ENCODE data around the gene ATF2.

ATF2 gene

DNA sequence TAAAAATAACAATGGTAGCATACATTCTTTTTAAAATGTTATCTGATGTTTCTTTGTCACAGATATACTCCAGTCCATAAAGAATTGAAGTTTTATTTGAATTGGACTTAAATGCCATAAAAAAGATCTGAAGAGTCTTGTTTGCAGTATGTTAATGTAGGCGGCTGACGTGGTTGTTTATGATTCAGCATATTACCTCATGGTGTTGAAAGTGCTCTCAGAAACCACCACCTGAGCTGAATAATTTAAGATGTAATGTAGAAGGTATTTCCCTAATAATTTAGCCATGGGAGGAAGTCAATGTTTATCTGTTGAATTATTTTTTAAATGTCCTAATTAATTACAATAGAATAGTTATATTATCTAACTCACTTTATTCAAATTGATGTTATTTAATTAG, 104.3 kb downstream of the ATF2 start:
- TF ChIP-seq, protein P1, sequence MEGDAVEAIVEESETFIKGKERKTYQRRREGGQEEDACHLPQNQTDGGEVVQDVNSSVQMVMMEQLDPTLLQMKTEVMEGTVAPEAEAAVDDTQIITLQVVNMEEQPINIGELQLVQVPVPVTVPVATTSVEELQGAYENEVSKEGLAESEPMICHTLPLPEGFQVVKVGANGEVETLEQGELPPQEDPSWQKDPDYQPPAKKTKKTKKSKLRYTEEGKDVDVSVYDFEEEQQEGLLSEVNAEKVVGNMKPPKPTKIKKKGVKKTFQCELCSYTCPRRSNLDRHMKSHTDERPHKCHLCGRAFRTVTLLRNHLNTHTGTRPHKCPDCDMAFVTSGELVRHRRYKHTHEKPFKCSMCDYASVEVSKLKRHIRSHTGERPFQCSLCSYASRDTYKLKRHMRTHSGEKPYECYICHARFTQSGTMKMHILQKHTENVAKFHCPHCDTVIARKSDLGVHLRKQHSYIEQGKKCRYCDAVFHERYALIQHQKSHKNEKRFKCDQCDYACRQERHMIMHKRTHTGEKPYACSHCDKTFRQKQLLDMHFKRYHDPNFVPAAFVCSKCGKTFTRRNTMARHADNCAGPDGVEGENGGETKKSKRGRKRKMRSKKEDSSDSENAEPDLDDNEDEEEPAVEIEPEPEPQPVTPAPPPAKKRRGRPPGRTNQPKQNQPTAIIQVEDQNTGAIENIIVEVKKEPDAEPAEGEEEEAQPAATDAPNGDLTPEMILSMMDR (conservative IDR thresholded peaks at IDR 0.05; ENCODE audit: low read depth, low read length): no peak
- Histone ChIP-seq H3K9ac (no peak overlapping the region), H3K36me3 (ENCODE audit: insufficient read depth) (no peaks in the 10 kb centered on the region), H3K4me2 (no peak overlapping the region), H3K79me2 (ENCODE audit: insufficient read depth, low read depth) (no peaks in the 10 kb centered on the region), H2AFZ (ENCODE audit: low read depth) (no peak overlapping the region), H3K4me3 (IDR thresholded peaks at IDR 0.05; ENCODE audit: insufficient read depth, low read depth, low read length) (no peak overlapping the region), H3K27ac (no peak overlapping the region), H3K27me3 (ENCODE audit: insufficient read depth, low read depth) (no peaks in the 10 kb centered on the region), H3K4me1 (ENCODE audit: low read depth, poor library complexity, severe bottlenecking) (no peaks in the 10 kb centered on the region), H4K20me1 (ENCODE audit: insufficient read depth) (no peaks in the 10 kb centered on the region)

DNA sequence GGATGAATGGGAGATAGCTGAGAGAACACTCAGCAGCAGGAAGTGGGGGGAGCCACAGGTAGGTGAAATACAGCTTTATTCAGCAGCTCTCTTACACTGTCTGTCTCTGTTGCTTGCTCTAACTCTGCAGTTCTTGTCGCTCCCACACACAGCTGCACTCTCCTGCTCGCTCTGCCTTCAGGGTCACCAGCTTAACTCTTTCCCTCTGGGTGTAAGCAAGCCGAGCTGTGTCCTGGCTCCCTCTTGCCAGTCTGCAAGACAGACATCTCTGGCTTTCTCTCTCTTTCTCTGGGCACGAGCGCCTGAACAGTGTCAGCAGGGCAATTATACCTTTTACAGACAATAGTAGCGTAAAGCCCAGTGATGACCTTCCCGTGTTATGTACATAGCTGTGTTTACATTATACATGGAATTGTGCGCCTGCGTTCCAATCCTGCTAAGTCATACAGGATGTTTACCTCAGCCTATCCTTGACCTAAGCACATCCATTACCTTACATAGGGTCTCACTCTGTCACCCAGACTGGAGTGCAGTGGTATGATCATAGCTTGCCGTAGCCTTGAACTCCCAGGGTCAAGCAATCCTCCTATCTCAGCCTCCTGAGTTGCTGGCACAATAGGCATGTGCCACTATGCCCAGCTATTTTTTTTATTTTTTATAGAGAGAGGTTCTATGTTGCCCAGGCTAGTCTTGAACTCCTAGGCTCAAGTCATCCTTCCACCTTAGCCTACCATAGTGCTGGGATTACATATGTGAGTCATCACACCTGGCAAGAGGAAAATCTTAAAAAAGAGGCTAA, 105.0 kb downstream of the ATF2 start:
- Histone ChIP-seq H3K9ac (no peak overlapping the region), H4K20me1 (ENCODE audit: insufficient read depth) (no peaks in the 10 kb centered on the region)

DNA sequence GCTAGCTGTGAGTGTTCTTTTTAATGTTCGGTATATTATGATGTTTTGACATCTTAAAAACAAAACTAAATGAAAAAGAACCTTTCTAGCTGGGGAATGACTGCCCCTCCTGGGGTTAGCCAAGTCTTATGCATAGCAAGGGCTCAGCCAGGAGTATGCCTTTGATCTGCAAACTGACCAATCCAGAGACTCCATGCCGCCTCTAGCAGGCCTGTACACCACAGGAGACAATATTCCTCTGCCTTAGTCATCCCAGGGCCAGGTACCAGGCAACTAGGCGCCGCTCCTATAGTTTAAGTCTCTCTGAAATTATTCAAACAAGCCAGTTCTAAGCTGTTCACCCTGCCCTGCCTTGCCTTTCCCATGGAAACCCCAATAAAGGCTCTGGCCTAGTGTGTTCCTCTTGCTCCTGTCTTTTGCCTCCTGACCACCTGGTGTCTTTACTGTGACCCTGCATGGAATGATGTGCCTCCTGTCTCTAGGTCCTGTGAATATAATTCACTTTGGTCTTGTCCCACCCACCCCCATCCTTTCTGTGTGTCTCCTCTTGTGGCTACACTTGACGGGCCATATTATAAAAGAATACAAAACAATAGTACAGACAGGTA, 110.8 kb downstream of the ATF2 start:
- no peaks in the 10 kb centered on the region for H3K4me1 ChIP-seq (ENCODE audit: low read depth, poor library complexity, severe bottlenecking)
- no peak overlapping the region for H3K4me3 ChIP-seq (IDR thresholded peaks at IDR 0.05; ENCODE audit: insufficient read depth, low read depth, low read length)
- no peak overlapping the region for H3K9ac ChIP-seq
- no peaks in the 10 kb centered on the region for H3K27me3 ChIP-seq (ENCODE audit: insufficient read depth, low read depth)
- no peaks in the 10 kb centered on the region for H3K79me2 ChIP-seq (ENCODE audit: insufficient read depth, low read depth)
- no peak overlapping the region for H3K4me2 ChIP-seq
- no peaks in the 10 kb centered on the region for H3K36me3 ChIP-seq (ENCODE audit: insufficient read depth)
- TF ChIP-seq, protein P1 (conservative IDR thresholded peaks at IDR 0.05; ENCODE audit: low read depth, low read length): no peak
- no peaks in the 10 kb centered on the region for H4K20me1 ChIP-seq (ENCODE audit: insufficient read depth)
- H3K27ac ChIP-seq: no peak overlapping the region
- H2AFZ ChIP-seq (ENCODE audit: low read depth): no peak overlapping the region

More for the DNA sequence above, 105.0 kb downstream of the ATF2 start:
- Histone ChIP-seq H3K79me2 (ENCODE audit: insufficient read depth, low read depth) (no peaks in the 10 kb centered on the region), H3K4me3 (IDR thresholded peaks at IDR 0.05; ENCODE audit: insufficient read depth, low read depth, low read length) (no peak overlapping the region), H3K27ac (no peak overlapping the region), H3K4me1 (ENCODE audit: low read depth, poor library complexity, severe bottlenecking) (no peaks in the 10 kb centered on the region), H3K27me3 (ENCODE audit: insufficient read depth, low read depth) (no peaks in the 10 kb centered on the region), H2AFZ (ENCODE audit: low read depth) (no peak overlapping the region), H3K4me2 (no peak overlapping the region), H3K36me3 (ENCODE audit: insufficient read depth) (no peaks in the 10 kb centered on the region)
- TF ChIP-seq, protein P1 (conservative IDR thresholded peaks at IDR 0.05; ENCODE audit: low read depth, low read length): no peak

DNA sequence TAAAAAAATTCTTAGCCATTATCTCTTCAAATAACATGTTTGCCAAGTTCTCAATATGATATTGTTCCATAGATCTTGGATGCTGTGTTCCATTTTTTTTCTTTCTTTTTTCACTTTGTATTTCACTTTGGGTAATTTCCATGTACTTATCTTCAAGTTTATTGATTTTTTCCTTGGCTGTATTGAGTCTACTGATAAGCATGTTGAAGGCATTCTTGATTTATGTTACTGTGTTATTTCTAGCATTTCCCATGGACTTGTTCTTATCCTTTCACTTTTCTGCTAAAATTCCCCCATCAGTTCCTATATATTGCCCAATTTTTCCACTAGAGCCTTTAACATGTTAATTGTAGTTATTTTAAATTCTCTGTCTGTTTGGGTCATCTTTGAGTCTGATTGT, 112.0 kb downstream of the ATF2 start:
- H4K20me1 ChIP-seq (ENCODE audit: insufficient read depth): no peaks in the 10 kb centered on the region

More for the DNA sequence above, 112.0 kb downstream of the ATF2 start:
- H3K79me2 ChIP-seq (ENCODE audit: insufficient read depth, low read depth): no peaks in the 10 kb centered on the region
- no peak overlapping the region for H2AFZ ChIP-seq (ENCODE audit: low read depth)
- no peak overlapping the region for H3K9ac ChIP-seq
- TF ChIP-seq, protein P1 (conservative IDR thresholded peaks at IDR 0.05; ENCODE audit: low read depth, low read length): no peak
- H3K4me1 ChIP-seq (ENCODE audit: low read depth, poor library complexity, severe bottlenecking): no peaks in the 10 kb centered on the region
- H3K27ac ChIP-seq: no peak overlapping the region
- no peaks in the 10 kb centered on the region for H3K27me3 ChIP-seq (ENCODE audit: insufficient read depth, low read depth)
- H3K4me2 ChIP-seq: no peak overlapping the region
- H3K4me3 ChIP-seq (IDR thresholded peaks at IDR 0.05; ENCODE audit: insufficient read depth, low read depth, low read length): no peak overlapping the region
- H3K36me3 ChIP-seq (ENCODE audit: insufficient read depth): no peaks in the 10 kb centered on the region

Data from KMS-11 (cell line).